GM18873 (cell line): ENCODE measurements around the gene VGLL2.

ENCODE experiments used
- ATAC-seq: cut with Tn5 transposase; IDR thresholded peaks from one replicate; pipeline ENCODE4 v1.9.1; 2021; ENCODE audit warnings: mild to moderate bottlenecking, moderate library complexity, moderate number of reproducible peaks; ENCODE audit not compliant: unreplicated experiment, low FRiP score

The VGLL2 gene

GRCh38 chr6:117267766-117268534, 2.6 kb downstream of the VGLL2 start:
- no peak for ATAC-seq

DNA sequence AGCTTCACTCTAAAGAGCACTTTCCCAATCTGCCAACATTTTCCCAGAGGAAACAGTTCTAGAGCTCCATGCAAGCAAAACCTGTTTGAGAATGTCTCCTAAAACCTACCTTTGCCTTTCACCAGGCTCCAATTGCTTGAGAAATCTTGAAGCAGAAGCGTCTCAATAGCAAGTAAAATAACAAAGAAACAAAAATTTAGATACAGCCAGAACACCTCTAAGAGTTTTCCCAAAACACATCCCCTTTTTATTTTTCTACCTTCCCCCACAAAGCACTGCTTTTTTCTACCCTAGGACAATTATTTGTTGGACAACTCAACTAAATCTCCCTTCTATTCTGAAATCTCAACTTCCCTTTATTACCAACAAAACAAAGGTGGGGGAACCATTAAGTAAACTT, 3.6 kb downstream of the VGLL2 start:
- ATAC-seq, result no peak

DNA sequence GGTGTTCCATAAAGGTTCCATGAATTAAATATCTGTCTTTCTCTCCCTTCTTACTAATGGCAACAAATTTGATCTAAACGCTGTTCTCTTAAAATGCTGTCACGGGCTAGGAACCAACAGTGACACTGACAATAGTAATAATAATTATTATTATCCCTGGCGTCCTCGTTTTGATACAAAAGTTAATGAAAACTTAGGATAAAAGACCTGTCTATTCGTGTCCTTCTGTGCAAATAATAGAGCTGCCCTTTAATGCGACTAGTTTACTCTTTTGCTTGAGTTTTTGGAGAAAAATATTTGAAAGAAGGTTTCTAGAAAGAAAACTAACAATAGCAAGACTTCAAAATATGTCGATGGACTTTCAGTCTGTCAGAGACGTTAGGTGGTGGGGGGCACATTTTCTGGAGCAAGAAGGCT, 4.3 kb downstream of the VGLL2 start:
- no peak for ATAC-seq

- ATAC-seq, result no peak
These were observed 4.9 kb downstream of the VGLL2 start for GRCh38 chr6:117270055-117270842.

- ATAC-seq, result no peak
These were observed 5.6 kb downstream of the VGLL2 start for GRCh38 chr6:117270843-117271507.

GRCh38 chr6:117272032-117272866, 6.9 kb downstream of the VGLL2 start:
- no peak for ATAC-seq

GRCh38 chr6:117272891-117273290, 7.5 kb downstream of the VGLL2 start:
- no peak for ATAC-seq

DNA sequence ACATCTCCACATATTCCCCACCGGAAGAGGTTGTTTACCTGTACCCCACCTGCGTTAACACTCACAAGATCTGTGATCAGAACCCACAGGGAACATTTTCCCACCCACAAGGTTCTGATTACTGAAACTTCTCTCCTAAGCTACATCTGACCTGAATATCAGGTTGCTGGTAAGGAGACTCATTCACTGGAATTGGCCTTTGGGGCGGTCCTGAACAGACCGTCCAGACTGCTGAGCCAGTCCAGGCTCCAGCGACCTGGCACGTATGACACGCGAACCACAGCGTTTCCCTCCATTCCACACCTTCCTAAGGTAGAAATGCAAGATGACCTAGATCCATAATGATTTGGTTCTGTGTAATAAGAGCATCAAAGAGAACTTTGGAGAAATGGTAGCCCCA, 9.8 kb downstream of the VGLL2 start:
- ATAC-seq, result no peak

DNA sequence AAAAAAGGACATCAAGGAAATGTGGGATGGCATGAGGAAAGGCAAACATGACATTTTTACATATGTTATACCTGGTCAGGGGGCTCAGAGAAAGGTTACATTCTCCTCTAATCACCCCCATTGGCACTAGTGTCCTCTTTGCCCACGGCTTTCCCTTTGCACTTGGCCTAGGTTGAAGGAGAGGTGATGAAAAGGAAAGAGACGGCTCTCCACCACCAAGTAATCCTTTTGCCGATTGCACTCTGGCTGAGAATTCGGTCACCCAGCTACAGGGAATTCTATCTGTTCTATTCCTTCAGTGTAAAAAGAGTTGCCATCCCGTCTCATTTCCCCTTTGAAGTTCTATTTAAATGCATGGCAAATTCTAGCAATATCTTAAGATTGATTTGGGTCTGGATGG, 10.4 kb downstream of the VGLL2 start:
- ATAC-seq, result no peak

- no peak for ATAC-seq
These were observed 11.5 kb downstream of the VGLL2 start for GRCh38 chr6:117276778-117277316.

- ATAC-seq, result no peak
These were observed 15.6 kb downstream of the VGLL2 start for GRCh38 chr6:117280922-117281321.

DNA sequence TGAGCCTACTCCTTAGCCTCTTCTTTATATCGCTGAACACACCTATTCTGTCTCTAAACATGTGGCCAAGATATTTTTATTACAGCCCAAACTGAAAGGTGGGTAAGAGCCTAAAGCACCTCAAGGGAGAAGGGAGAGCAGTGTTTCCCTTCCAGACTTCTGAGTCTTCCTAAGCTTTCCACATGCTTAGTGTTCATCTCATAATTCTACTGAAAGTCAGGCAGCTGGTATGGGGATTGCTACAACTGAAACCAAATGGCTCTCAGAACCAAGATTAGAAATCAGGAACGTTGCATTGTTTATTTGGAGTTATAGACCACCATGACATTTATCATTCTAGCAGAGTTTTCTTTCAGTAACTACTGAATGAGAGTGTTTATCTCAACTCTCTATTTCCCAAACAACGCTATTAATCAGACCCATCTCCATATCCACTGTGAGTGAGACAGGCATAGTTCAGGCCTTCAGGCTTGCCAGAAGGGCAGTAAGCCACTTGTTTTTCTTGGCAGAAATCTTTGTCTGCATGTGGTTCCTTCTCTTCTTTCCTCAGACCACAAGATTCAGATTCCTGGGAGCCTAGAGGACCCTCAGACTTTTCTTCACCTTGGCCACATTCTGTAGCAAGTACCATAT, 22.8 kb downstream of the VGLL2 start:
- no peak for ATAC-seq

DNA sequence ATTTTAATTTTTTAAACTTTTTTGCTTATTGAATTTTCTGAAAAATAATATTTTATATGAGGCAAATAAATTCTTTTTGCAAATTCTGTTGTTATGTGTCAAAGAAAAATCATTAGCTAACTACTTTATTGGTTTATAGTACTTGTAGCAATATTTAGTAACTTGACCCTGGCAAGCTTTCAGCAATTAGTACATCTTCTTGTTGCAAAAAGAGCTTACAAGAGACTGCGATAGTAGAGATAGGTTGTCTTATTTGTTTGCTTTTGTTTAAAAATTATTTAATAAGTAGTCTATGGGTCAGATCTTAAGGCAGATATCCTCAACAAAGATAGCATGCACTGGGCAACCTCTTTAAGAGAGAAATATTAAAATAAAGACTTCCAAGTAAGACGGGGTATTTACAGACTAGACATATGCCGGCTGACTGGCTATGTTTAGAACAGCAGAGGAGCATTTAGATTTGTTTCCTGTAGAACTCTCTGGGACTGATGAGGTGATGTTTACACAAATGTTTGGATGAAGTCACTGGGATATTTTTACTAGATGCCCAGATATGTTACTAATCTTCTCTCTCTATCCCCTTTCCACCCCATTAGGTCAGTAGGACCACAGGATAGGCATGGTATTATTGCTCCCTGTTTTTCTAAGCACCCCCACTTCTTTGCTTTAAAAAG, 25.0 kb downstream of the VGLL2 start:
- no peak for ATAC-seq

- ATAC-seq, result no peak
These were observed 33.6 kb downstream of the VGLL2 start for GRCh38 chr6:117298941-117299340.

GRCh38 chr6:117303323-117303722, 38.0 kb downstream of the VGLL2 start:
- ATAC-seq, result no peak

DNA sequence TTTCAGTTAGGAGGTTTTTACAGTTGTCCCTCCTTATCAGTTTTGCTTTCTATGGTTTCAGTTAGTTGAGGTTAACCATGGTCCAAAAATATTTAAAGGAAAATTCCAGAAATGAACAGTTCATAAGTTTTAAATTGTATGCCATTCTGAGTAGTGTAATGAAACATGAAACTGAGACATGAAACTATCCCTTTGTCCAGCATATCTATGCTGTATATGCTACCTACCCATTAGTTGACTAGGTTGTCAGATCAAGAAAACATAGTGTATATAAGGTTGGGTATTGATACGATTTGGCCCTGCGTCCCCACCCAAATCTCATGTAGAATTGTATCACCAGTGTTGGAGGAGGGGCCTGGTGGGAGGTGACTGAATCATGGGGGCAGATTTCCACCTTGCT, 39.1 kb downstream of the VGLL2 start:
- ATAC-seq, result no peak

GRCh38 chr6:117306227-117306790, 41.0 kb downstream of the VGLL2 start:
- ATAC-seq, result no peak

DNA sequence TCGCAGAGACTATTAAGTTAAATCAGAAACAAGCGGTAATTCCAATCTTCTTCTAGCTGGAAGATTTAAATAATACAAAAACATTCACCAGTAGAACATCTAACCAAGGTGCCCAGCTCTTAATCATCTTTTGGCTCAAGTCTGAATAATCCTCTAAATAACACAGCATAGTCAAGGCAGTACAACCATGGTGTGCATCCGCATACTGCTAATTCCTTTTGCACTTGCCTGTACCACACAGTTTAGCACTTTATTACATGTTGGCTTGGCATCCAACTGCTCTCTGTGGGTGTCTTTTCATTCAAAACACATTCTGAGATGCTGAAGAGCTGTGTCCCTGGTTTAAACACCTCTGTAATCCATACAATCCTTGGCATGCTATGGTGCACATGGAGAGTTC, 42.3 kb downstream of the VGLL2 start:
- no peak for ATAC-seq

GRCh38 chr6:117309069-117309468, 43.7 kb downstream of the VGLL2 start:
- ATAC-seq, result no peak
